GM18951 (cell line): Measurements from ENCODE around the gene ABCA10.
"Not testable (repeated sequence)": the region's sequence is repeated elsewhere in the genome, so short reads cannot be mapped to it uniquely, and the experiment has no call there.

Experiments
- POLR2A ChIP-seq: IDR thresholded peaks from 4 replicates; pipeline ENCODE4 v1.6.1; 2011; ENCODE audit warnings: mild to moderate bottlenecking; ENCODE audit not compliant: insufficient read length, insufficient read depth; ENCODE audit errors: extremely low read depth
- in situ Hi-C: fragments of 300-500 bp; cut with MboI; formaldehyde crosslinking; loops from one replicate; pipeline ENCODE4 v1.12.0; 2022; ENCODE audit warnings: low sequenced_read_pairs, mixed read lengths, inconsistent platforms; ENCODE audit not compliant: unreplicated experiment

ABCA10 gene

DNA sequence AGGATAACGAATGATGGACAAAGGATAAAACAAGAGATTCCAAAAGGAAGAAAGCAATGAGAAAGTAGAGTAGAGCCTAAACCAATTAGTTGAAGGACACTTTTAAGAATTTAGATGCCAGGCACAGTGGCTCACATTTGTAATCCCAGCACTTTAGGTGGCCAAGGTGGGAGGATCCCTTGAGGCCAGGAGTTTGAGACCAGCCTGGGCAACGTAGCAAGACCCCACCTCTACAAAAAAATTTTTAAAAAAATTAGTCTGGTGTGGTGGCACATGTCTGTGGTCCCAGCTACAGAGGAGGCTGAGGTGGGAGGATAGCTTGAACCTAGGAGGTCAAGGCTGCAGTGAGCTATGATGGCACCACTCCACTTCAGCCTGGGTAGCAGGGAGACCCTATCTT lies 20.0 kb downstream of the ABCA10 start:
- in situ Hi-C loops: no loop called here
- no peak for TF ChIP-seq POLR2A

- TF ChIP-seq POLR2A: no peak
- in situ Hi-C loops: no loop called here
These were observed 21.5 kb downstream of the ABCA10 start for GRCh38 chr17:69207151-69207550.

GRCh38 chr17:69198238-69198637 lies 30.4 kb downstream of the ABCA10 start:
- in situ Hi-C loops: no loop called here
- TF ChIP-seq POLR2A: no peak

DNA sequence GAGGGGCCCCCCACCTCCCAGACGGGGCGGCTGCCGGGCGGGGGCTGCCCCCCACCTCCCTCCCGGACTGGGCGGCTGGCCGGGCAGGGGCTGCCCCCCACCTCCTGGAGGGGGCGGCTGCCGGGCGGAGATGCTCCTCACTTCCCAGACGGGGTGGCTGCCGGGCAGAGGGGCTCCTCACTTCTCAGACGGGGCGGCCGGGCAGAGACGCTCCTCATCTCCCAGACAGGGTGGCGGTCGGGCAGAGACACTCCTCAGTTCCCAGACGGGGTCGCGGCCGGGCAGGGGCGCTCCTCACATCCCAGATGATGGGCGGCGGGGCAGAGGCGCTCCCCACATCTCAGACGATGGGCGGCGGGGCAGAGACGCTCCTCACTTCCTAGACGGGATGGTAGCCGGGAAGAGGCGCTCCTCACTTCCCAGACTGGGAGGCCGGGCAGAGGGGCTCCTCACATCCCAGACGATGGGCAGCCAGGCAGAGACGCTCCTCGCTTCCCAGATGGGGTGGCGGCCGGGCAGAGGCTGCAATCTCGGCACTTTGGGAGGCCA lies 32.4 kb downstream of the ABCA10 start:
- in situ Hi-C loops: not testable (repeated sequence)

DNA sequence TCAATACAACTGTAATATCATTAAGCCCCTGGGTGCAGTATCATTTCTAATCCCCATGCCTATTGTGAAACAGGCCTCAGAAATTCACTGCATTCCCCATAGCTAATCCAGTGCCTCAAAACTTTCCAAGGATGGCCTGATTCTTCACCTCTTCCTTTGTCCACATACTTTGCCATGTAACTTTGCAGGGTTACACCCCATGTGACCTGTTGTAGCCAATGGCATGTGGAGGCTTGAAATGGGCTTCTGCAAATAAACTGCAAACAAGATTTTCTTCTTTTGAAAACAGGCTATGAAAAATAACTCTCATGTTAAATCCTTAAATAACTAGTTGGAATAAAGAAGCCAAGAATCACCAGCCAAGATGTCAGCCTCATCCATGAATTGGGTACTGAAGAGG lies 35.9 kb downstream of the ABCA10 start:
- TF ChIP-seq POLR2A: no peak
- in situ Hi-C loops: no loop called here

GRCh38 chr17:69188796-69189195 lies 39.8 kb downstream of the ABCA10 start:
- in situ Hi-C loops: no loop called here
- no peak for TF ChIP-seq POLR2A

- no peak for TF ChIP-seq POLR2A
- in situ Hi-C loops: no loop called here
These were observed 40.6 kb downstream of the ABCA10 start for GRCh38 chr17:69188064-69188463.

DNA sequence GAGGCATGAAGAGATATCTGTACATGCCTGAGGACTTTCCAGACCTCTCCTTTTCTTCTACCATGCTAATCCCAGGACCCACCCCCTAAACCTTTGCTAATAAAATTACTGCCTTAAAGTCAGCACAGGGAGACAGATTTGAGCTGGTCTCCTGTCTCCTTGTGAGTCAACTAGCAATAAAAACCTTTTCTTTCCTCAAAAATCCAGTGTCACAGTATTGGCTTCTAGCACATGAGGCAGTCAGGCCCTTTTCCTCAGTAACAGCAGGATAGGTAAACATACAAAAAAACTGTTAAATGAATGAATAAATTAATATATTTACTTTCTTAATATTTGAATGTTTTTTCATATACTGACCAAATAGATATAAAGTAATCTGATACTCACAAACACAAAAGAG lies 41.3 kb downstream of the ABCA10 start:
- no peak for TF ChIP-seq POLR2A
- in situ Hi-C loops: no loop called here

- in situ Hi-C loops: no loop called here
- TF ChIP-seq POLR2A: no peak
These were observed 49.2 kb downstream of the ABCA10 start for GRCh38 chr17:69179227-69179952.

DNA sequence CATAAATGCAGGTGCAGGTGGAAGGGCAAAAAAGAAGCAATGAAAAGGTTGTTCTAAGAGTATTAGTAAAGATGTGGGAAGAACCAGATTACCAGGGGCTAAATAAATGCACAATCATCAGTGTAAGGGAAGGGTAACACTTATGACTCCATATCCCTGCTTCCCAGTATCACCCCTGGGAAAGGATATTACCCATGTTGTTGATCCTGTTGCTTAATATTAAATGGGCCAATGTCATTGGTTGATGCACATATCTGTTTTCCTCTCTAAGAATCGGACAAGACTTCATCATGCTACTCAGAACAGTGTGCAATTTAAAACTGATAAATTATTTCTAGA lies 52.2 kb downstream of the ABCA10 start:
- in situ Hi-C loops: no loop called here
- TF ChIP-seq POLR2A: no peak

DNA sequence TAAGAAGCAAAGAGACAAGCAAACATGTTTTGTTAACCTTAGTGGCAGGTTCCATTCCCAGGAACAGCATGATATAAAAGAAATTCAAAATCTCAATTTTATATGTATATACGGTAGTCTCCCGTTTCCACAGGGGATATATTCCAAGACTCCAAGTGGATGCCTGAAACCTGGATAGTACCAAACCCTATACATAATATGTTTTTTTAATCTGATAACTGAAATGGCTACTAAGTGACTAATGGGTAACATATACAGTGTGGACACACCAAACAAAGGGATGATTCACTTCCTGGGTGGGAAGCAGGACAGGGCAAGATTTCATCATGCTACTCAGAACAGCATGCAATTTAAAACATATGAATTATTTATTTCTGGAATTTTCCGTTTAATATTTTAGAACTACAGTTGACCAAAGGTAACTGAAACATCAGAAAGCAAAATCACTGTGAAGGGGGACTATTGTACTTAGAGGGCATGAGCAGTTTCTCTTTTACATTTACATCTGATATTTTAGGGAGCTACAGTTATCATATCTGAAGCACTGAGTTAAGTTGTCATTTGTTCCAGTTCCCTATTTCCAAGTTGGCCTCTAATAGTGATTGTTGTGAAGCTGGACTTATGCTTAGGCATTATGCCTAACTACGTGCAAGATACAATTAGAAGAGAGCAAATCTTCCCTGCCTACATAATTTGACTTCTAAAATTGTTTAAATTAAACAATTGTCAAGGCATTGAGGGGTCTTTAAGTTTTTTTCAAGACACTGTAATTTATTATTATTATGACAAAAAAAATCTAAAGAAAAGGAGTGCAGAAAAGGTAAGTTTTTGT lies 52.8 kb downstream of the ABCA10 start:
- in situ Hi-C loops: no loop called here
- no peak for TF ChIP-seq POLR2A

GRCh38 chr17:69175262-69175624 lies 53.4 kb downstream of the ABCA10 start:
- in situ Hi-C loops: no loop called here
- no peak for TF ChIP-seq POLR2A

- in situ Hi-C loops: no loop called here
These were observed 55.5 kb downstream of the ABCA10 start for GRCh38 chr17:69173118-69173517.

GRCh38 chr17:69170377-69170776 lies 58.2 kb downstream of the ABCA10 start:
- in situ Hi-C loops: no loop called here
- TF ChIP-seq POLR2A: no peak

More at GRCh38 chr17:69173118-69173517, 55.5 kb downstream of the ABCA10 start:
- TF ChIP-seq POLR2A: no peak

GRCh38 chr17:69168642-69169041 lies 60.0 kb downstream of the ABCA10 start:
- in situ Hi-C loops: not testable (repeated sequence)
